SK-N-DZ (cell line): ENCODE results near the gene MYLK2.

Experiments used
- DNase-seq: peaks from one replicate; pipeline ENCODE4 v3.0.0-alpha.2; 2015; ENCODE audit warnings: low spot score

The MYLK2 gene

GRCh38 chr20:31853481-31853880, 34.3 kb downstream of the MYLK2 start:
- no peak for DNase-seq

GRCh38 chr20:31856516-31856915, 37.4 kb downstream of the MYLK2 start:
- no peak for DNase-seq

- no peak for DNase-seq
Measured at GRCh38 chr20:31857861-31858759, 39.0 kb downstream of the MYLK2 start.

DNA sequence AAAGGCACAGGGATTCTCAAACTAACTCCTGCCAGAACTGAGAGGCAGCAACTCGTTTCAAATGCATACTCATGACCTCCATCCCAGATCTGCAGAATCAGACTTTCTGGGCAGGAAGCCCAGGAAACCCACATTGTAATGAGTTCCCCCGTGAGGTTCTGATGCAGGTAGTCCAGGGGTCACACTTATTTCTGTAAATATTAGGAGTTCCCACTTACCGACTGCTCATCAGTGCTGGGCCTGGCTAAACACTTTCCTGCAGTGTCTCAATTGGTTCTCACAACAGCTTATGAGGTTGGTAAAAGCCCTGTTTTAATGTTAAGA, 39.6 kb downstream of the MYLK2 start:
- DNase-seq = no peak

- no peak for DNase-seq
Measured at GRCh38 chr20:31859266-31859997, 40.3 kb downstream of the MYLK2 start.

GRCh38 chr20:31859998-31860380, 40.8 kb downstream of the MYLK2 start:
- no peak for DNase-seq

GRCh38 chr20:31860390-31861134, 41.4 kb downstream of the MYLK2 start:
- no peak for DNase-seq

DNA sequence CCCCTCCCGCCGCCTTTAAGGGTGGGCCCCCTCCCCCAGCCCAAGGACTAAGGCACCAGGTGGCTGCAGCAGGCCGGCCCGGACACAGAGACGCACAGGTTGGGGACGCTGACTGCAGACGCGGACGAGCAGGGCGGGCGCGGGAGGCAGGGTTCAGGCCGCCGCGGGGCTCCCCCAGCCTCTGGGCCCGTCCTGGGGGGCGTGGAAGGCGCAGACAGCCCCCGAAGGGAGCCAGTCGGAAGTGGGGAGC, 41.9 kb downstream of the MYLK2 start:
- DNase-seq = peak; percentile 60

DNA sequence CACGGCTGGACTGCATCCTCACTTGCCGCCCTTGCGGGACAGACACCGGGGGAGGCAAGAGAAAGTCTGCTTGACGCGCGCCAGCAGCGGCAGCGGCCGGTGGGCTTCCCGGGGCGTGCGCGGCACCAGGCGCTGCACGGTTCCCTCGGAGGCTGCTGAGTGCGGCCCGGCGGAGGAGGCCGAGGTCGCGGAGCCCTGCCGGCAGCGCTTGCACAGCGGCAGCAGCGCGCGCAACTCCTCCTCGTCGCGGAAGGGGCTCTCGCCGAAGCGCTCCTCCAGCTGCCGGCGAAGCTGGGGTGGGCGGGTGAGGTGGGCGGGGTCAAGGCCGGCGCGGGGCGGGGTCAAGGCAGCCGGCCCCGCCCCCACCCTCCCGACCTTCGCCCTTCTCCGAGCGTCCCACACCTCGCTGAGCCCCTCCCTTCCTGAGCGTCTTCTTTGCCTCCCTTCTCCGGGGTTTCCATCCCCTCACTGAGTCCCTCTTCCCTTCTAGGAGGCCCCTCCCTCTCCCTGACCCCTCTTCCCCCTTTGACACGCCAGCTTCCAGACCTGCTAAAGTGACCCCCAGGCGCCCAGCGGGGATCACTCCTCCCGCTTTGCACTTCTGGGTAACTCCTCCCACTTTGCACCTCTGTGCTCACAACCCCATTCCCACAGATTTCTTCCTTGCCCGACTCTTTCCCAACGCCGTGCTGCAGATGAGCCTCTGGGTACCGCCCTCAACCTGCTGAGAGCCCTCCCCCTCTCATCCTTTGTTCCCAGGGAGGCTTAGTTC, 42.4 kb downstream of the MYLK2 start:
- peak; percentile 83 for DNase-seq

GRCh38 chr20:31862157-31862470, 43.0 kb downstream of the MYLK2 start:
- no peak for DNase-seq

DNA sequence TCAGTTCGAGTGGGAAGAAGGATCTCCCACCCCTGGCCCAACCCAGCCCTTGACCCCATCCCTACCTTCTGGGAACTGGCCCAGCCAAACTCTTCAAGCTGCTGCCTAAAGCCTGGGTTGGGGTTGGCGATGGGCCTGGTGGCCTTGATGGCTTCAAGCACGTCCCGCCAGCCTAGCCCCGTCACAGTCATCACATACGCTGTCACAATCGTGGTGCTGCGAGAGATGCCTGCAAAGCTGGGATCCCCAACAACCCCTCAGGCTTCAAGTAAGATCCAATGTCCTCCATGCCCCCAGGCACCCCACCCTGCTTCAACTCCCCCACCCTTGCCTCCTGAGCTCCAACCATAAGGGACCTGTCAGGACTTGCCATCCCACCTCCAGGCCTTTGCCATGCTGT, 43.4 kb downstream of the MYLK2 start:
- DNase-seq = no peak

- no peak for DNase-seq
Measured at GRCh38 chr20:31863296-31864085, 44.3 kb downstream of the MYLK2 start.

DNA sequence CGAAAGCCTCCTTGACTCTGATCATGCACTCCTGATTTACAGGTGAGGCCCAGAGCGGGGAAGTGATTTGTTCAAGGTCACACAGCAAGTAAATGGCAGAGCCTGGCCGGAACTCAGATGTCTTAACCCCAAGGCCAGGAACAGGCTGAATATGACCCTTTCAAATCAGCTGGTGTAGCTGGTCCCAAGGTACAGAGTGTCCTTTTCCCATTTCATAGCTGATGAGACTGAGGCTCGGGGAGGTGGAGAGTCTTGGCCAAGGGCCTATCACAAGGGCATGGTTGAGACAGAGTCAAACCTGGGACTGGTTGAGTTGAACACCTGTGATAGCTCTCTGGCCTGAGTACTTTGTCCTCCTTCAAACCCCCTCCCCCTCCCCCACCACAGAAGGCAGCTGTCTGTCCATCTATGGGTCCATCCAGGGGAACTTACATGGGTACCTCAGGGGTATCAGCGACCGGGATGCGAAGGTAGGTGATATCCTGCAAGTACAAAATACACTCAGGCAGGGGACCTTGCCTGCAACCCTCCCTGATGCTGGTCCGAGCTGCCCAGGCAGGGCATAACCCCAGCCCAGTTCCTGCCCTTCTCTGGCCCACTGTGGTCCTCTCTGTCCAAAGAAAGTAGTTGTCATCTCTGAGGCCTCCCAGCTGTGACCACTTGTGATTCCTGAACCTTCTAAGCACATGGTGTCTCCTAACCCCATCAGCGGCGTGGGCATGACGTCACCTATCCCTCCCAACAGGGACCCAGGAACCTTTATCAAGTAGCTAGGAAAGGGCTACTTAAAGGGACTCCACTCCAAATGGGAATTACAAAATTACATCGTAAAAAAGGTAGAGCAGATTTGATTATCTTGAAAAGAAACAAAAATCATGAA, 45.6 kb downstream of the MYLK2 start:
- no peak for DNase-seq

DNA sequence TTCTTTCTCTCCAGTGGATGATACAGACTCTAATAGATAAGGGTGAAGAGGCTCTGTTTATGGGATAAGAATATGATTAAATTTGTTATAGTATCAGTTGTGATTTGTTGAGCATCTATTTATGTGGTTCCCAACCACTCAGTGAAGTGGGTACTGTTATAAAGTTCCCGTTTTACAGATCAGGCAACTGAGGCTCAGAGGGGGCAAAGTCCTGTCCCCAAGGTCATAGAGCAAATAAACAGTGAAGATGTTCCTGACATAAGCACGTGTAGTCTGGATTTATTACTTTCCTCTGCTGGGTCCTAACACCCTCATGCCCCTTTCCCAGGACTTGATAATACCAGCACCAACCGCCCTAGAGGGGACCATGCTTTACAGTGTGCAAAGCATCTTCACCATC, 47.1 kb downstream of the MYLK2 start:
- no peak for DNase-seq

GRCh38 chr20:31868853-31869672, 49.9 kb downstream of the MYLK2 start:
- no peak for DNase-seq

DNA sequence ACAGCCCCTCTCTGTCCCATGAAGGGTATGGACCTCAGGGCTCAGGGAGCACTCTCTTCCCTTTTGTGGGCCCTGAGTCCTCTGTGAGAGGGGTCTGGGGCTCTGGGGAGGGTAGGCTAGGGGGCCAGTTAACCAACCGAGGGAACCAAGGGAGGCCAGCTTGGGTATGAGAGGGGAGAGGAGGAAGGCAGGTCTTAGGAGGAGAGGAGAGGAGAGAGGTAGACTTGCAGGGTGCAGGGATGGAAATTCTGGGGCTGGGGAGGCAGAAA, 50.5 kb downstream of the MYLK2 start:
- no peak for DNase-seq

DNA sequence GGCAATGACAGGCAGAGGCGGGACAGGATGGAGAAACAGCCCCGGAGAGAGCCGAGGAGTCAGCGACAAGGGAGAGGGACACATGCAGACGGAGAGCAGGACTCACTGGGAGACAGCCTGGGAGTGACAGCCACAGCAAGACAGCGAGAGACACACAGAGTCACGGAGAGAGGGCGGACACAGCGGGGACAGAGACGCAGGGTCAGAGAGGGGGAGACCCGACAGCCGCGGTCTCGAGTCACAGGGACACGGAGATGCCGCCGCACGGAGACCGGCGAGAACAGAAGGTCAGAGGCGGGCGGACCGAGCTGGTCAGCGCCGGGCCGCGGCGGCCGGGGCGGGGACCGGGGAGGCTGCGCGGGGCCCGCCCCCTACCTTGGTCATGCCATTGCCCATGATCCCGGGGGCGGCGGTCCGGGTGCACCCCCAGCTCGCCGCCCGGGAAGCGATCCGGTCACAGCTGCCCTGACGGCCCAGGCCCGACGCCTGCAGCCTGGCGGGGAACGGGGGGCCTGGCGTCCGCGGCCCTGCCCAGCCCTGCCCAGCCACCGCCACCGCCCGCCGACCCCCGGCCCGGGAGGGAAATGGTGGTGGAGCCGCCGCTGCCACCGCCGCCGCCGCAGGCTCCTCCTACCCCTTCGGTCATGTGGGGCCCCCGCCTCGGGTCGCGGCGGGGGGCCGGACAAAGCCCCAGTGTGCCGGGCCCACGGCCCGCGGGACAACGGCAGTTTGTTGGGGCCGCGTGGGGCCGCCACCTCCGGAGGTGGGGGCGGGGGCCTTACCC, 51.0 kb downstream of the MYLK2 start, which contains the start of the genes DUSP15 and TTLL9:
TSS of gene DUSP15 (minus strand) at position 586 of the 784 bp plus-strand sequence. CDS start at position 396, 190 bp downstream.
TSS of gene TTLL9 (plus strand) at position 693 of the 784 bp plus-strand sequence. CDS start 493 bp downstream, outside the sequence.
- DNase-seq = no peak
